GM12874 (cell line): Measurements from ENCODE around the gene CFAP46.

Experiments
- TF ChIP-seq, protein P1 (sequence below): IDR thresholded peaks from 2 replicates; pipeline ENCODE4 v1.5.1; 2011; ENCODE audit warnings: low read depth, mild to moderate bottlenecking, control low read depth, low read length, moderate library complexity; ENCODE audit not compliant: insufficient read depth

The CFAP46 gene

DNA sequence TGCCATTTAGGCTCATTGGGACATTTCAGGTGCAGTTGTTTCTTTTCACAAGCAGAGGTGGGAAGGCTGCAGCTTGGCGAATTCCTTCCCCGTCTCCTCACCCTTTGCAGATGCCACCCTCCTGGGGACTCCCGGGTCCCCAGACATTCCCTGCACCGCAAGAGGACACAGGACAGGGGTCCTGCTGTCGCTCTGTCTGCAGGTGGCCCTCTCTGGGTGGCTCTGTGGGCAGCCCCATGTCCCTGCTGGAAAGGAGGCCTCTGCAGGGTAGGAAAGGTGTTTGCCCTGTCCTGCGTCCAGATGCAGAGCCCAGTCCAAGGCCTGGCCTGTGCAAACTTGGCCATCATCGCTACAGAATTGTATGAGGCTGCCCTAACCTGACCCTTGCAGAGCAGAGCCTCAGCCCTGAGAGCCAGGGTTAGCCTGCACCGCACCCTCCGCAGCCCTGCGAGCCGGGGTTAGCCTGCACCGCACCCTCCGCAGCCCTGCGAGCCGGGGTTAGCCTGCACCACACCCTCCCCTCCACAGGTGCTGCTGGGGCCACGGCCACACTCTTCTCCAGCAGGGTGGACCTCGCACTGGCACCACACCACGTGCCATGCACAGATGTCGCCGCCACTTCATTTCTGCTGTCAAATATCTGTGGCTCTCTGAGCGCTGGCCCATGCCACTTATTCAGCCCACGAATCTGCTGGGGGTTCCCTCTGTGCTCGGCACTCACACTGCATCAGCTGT is 61.0 kb downstream of the CFAP46 start:
- TF ChIP-seq, protein P1, sequence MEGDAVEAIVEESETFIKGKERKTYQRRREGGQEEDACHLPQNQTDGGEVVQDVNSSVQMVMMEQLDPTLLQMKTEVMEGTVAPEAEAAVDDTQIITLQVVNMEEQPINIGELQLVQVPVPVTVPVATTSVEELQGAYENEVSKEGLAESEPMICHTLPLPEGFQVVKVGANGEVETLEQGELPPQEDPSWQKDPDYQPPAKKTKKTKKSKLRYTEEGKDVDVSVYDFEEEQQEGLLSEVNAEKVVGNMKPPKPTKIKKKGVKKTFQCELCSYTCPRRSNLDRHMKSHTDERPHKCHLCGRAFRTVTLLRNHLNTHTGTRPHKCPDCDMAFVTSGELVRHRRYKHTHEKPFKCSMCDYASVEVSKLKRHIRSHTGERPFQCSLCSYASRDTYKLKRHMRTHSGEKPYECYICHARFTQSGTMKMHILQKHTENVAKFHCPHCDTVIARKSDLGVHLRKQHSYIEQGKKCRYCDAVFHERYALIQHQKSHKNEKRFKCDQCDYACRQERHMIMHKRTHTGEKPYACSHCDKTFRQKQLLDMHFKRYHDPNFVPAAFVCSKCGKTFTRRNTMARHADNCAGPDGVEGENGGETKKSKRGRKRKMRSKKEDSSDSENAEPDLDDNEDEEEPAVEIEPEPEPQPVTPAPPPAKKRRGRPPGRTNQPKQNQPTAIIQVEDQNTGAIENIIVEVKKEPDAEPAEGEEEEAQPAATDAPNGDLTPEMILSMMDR: no peak

DNA sequence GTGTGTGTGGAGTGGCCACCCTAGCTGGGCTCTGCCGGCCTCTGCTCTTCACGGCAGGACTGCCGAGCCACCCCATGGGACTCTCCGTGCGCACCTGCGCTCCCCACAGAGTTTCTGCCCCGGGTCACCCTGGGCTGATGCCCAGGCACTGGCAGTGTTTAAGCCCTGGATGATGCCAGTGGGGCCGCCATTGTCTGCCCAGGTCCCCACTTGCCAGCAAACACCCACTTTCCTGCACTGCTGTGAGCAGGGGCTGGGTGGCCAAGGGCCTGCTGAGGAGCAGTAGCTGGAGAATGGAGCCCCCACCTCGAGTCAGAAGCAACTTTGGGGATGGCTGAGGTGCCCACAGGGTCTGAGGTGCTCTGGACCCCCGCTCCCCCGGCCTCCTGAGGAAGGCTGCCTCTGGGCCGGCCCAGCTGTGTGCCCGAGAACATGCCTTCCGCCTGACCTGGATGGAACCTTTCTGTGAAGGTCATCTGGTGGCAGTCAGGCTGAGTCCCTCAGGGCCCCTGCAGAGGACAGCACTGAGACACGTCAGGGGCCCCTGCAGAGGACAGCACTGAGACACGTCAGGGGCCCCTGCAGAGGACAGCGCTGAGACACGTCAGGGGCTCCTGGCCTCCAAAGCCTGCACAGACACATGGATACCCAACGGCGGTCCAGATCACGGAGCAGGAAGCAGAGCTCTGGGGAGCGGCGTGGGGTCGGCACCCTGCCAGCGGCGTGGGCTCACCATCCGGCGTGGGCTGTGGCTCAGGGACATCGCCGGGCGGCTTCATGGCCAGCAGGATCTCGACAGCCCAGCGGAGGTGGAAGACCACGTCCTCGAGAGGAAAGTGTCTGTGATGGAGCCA is 62.0 kb downstream of the CFAP46 start:
- TF ChIP-seq, protein P1: no peak

DNA sequence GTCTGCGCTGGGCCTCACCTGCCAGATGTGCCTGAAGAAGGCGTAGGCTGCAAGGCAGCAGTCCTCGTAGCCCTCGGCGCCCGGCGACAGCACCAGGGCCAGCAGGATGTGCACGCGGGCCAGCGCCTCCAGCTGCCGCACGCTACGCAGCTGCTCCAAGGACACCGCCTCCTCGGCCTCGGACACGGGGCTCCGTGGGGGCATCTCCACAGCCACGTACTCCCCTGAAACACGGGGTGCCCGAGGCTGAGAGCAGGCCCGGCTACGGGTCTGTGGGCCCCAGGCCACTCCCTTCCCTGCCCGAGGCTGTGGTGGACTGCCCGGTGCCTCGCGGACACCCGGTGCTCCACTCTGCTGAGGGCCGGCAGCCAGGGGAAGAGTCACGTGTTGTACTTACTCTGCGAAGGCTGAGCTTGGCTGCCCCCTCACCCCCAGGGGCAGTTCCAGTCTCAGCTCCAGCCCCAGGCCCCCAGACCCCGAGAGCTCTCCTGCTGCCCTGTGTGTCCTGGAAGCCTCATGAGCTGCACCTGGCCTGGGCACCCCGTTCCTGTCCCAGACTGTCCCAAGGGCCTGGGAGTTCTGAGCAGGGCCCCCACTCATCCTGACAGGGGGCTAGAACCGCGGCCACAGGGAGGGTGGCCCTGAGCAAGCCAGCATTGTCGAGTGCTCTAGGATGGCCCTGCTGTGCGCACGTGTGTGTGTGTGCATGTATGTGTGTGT is 62.8 kb downstream of the CFAP46 start:
- TF ChIP-seq, protein P1: no peak

DNA sequence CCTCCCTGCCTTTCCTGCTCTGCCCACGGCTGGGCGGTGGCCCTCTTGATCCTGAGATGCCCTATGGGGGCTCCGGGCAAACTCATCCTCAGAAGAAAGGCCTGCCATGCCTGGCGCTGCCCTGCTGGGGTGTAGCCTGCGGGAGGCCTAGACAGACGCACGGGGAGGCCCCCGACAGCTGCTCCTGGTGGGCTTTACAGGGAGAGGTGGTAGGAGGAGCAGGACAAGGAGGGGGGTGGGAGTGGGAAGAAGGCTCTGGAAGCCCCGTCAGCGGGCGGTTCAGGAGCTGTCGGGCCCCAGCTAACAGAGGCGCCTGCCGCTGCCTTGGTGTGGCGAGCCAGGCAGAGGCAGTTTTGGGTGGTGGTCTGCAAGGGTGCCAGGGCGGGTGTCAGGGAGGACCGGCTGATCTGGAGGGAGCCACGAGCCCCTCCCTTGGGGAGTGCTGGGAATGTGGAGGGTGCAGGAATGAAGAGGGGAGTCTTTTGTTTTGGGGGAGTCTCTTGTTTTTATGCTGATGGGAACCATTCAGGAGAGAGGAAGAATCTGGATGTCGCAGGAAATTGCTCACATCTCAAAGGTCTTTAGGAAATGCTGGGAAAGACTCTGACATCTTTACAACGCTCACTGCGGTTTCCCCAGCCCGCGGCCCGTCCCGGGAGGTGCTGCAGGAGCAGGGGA is 63.5 kb downstream of the CFAP46 start:
- TF ChIP-seq, protein P1: no peak

DNA sequence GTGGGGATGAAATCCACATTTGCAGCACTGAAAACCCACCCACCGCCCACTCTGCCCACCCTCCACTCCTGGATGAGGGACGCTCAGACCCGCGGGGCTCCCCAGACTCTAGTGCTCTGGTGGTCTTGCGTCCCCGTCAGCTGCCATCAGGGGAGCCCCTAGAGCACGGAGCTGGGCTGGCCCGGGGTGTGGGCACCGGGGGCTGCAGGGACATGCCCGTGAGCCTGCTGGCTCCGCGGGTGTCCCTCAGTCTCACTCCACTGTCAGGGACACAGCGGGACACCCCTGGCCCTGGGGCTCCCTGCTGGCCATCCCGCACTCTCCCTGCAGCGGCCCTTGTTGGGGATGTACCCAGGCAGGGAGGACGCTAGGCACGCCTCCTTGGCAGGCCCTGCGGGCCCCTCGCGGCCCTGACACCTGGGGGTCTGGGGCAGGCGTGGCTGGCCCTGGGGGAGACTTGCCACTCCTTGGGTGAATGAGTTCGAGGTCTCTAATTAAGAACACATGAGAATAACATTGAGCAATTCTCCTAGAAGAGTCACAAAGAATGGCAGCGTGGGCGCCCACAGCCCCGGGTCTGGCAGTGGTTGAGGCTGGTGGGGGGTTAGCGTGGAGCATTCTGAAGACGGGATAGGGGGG is 64.2 kb downstream of the CFAP46 start:
- TF ChIP-seq, protein P1: no peak

DNA sequence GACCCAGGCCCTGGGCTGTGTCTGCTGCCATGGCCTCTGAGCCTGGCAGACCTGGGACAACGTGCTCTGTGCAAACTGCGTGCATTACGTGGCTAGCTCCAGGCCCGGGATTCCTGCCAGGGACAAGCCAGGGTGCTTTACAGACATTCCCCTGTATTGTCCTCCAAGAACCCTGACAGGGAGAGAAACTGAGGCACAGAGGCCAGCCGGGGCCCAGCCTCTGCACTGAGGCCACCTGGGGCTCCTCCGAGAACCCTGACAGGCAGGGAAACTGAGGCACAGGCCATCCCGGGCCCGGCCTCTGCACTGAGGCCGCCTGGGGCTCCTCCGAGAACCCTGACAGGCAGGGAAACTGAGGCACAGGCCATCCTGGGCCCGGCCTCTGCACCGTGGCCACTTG is 64.9 kb downstream of the CFAP46 start:
- TF ChIP-seq, protein P1: no peak
